Natural killer cell (primary cell): Measurements from ENCODE around the gene ONECUT1. TPM values are rescaled to one million over a fixed set of nuclear protein-coding genes. Genes with fewer than 3 reads are reported as not detected.

Experiments
- ATAC-seq, 3 donors: fragments of 150-1000 bp in 2 of 3; fragments of 200-7000 bp in 1 of 3; cut with Tn5 transposase; 1 replicate in 1 of 3; 2 replicates in 2 of 3; pipeline ENCODE4 v1.10.0; 2021; ENCODE audit warnings: mild to moderate bottlenecking in 2 of 3, moderate library complexity in 2 of 3
- DNase-seq, 2 donors: peaks; one replicate each; pipeline versions ENCODE4 v3.0.0 to v3.0.0-alpha.2; 2013 to 2021; ENCODE audit warnings: mixed read lengths in 1 of 2
- H3K27ac ChIP-seq: one replicate; pipeline ENCODE4 v1.5.1; 2013; ENCODE audit warnings: mild to moderate bottlenecking, low read length
- H3K27me3 ChIP-seq: one replicate; pipeline ENCODE4 v1.6.1; 2013; ENCODE audit warnings: low read length; ENCODE audit not compliant: control insufficient read depth, insufficient read depth
- H3K36me3 ChIP-seq: one replicate; pipeline ENCODE4 v1.6.1; 2013; ENCODE audit warnings: low read length; ENCODE audit not compliant: control insufficient read depth, insufficient read depth
- H3K4me1 ChIP-seq: one replicate; pipeline ENCODE4 v1.6.1; 2013; ENCODE audit warnings: low read length; ENCODE audit not compliant: control insufficient read depth, insufficient read depth
- H3K4me3 ChIP-seq: one replicate; pipeline ENCODE4 v1.5.1; 2013; ENCODE audit warnings: low read length
- H3K9me3 ChIP-seq: one replicate; pipeline ENCODE4 v1.6.1; 2013; ENCODE audit warnings: low read length; ENCODE audit not compliant: control insufficient read depth, insufficient read depth
- H3K27ac Mint-ChIP-seq, 2 donors: one replicate each; pipeline ENCODE4 v1.8.0; 2022; ENCODE audit warnings: mild to moderate bottlenecking in 2 of 2, mixed read lengths in 2 of 2, moderate library complexity in 1 of 2
- H3K27me3 Mint-ChIP-seq, 2 donors: one replicate each; pipeline ENCODE4 v1.8.0; 2022; ENCODE audit warnings: low read depth in 2 of 2, mixed read lengths in 2 of 2
- H3K36me3 Mint-ChIP-seq: one replicate; pipeline ENCODE4 v1.8.0; 2022; ENCODE audit warnings: mixed read lengths
- H3K4me1 Mint-ChIP-seq, 2 donors: one replicate each; pipeline ENCODE4 v1.8.0; 2022; ENCODE audit warnings: mixed read lengths in 2 of 2
- H3K4me3 Mint-ChIP-seq: one replicate; pipeline ENCODE4 v1.8.0; 2022; ENCODE audit warnings: mild to moderate bottlenecking, moderate library complexity, mixed read lengths
- H3K9me3 Mint-ChIP-seq, 2 donors: one replicate each; pipeline ENCODE4 v1.8.0; 2022; ENCODE audit warnings: mixed read lengths in 2 of 2
- CTCF ChIP-seq: fragments of 200-600 bp; IDR thresholded peaks from one replicate; pipeline ENCODE4 v1.8.0; 2022; ENCODE audit warnings: antibody characterized with exemption
- WGBS: methylation state at CpG from one replicate; pipeline ENCODE4 v1.1.7; 2013; ENCODE audit warnings: missing lambda C conversion rate; ENCODE audit not compliant: insufficient coverage; 5-methylcytosine and 5-hydroxymethylcytosine counted together
- intact Hi-C: fragments of 100-400 bp; cut with micrococcal nuclease; formaldehyde crosslinking; loops from one replicate; pipeline ENCODE4 v1.14.2; 2022
- total RNA-seq, 4 donors: library from RNA; stranded (reverse); fragments of 120-200 nt in 1 of 4; gene quantifications; one replicate each; pipeline versions ENCODE4 v1.2.3 to v1.2.4, GENCODE V29; 2013 to 2022

Gene ONECUT1
- total RNA-seq, 3 donors from 2014 or later (not counting 1 experiment from before 2014, with no cell fraction given) = not detected

GRCh38 chr15:52727815-52728214 lies 62.3 kb downstream of the ONECUT1 start:
- H3K27ac ChIP-seq = no peak overlapping the region
- no peak for ATAC-seq
- intact Hi-C loops = no loop called here
- Mint-ChIP-seq H3K27me3 (peaks cover 5 to 17% of the 10 kb centered on the region in 2 donors), H3K9me3 (no peaks in the 10 kb centered on the region), H3K4me1 (peaks cover 6 to 8% of the 10 kb centered on the region in 2 donors), H3K27ac (no peak overlapping the region), H3K4me3 (no peak overlapping the region), H3K36me3 (no peaks in the 10 kb centered on the region)
- no peak for DNase-seq
- no peak for TF ChIP-seq CTCF
- H3K4me3 ChIP-seq = no peak overlapping the region
- H3K4me1 ChIP-seq = no peaks in the 10 kb centered on the region
- WGBS = 64% methylated on average over 3 of the region's 3 CpGs
- no peaks in the 10 kb centered on the region for H3K36me3 ChIP-seq
- no peaks in the 10 kb centered on the region for H3K27me3 ChIP-seq
- no peaks in the 10 kb centered on the region for H3K9me3 ChIP-seq

- no peak overlapping the region for H3K27ac Mint-ChIP-seq
- 86% methylated on average over 1 of the region's 2 CpGs for WGBS
- no peak for TF ChIP-seq CTCF
- no peak for DNase-seq
- Histone ChIP-seq H3K9me3 (no peaks in the 10 kb centered on the region), H3K4me3 (no peak overlapping the region), H3K27ac (no peak overlapping the region), H3K27me3 (no peaks in the 10 kb centered on the region), H3K36me3 (no peaks in the 10 kb centered on the region), H3K4me1 (no peaks in the 10 kb centered on the region)
- H3K4me3 Mint-ChIP-seq = no peak overlapping the region
- no peaks in the 10 kb centered on the region for H3K36me3 Mint-ChIP-seq
- H3K27me3 Mint-ChIP-seq = peaks cover 5 to 20% of the 10 kb centered on the region in 2 donors
- no peaks in the 10 kb centered on the region for H3K9me3 Mint-ChIP-seq
- no peak for ATAC-seq
- intact Hi-C loops = no loop called here
- H3K4me1 Mint-ChIP-seq = peaks cover 6 to 8% of the 10 kb centered on the region in 2 donors
Observed at GRCh38 chr15:52726195-52726594, 63.9 kb downstream of the ONECUT1 start.

GRCh38 chr15:52718551-52718950 lies 71.6 kb downstream of the ONECUT1 start:
- no peaks in the 10 kb centered on the region for H3K4me1 ChIP-seq
- Mint-ChIP-seq H3K9me3 (no peaks in the 10 kb centered on the region), H3K4me1 (no peaks in the 10 kb centered on the region), H3K4me3 (no peak overlapping the region), H3K27me3 (peaks cover 2 to 8% of the 10 kb centered on the region in 2 donors), H3K36me3 (no peaks in the 10 kb centered on the region), H3K27ac (no peak overlapping the region)
- H3K27me3 ChIP-seq = no peaks in the 10 kb centered on the region
- ATAC-seq = no peak
- TF ChIP-seq CTCF = no peak
- DNase-seq = no peak
- H3K4me3 ChIP-seq = no peak overlapping the region
- no peaks in the 10 kb centered on the region for H3K9me3 ChIP-seq
- H3K36me3 ChIP-seq = no peaks in the 10 kb centered on the region
- intact Hi-C loops = no loop called here
- WGBS = 100% methylated on average over 1 of the region's 2 CpGs
- no peak overlapping the region for H3K27ac ChIP-seq

- ATAC-seq = no peak
- no peaks in the 10 kb centered on the region for H3K36me3 ChIP-seq
- no peaks in the 10 kb centered on the region for H3K9me3 ChIP-seq
- Mint-ChIP-seq H3K36me3 (no peaks in the 10 kb centered on the region), H3K4me3 (no peak overlapping the region), H3K9me3 (no peaks in the 10 kb centered on the region), H3K4me1 (no peaks in the 10 kb centered on the region), H3K27ac (no peak overlapping the region), H3K27me3 (peaks cover 2 to 4% of the 10 kb centered on the region in 2 donors)
- DNase-seq = no peak
- no peak overlapping the region for H3K4me3 ChIP-seq
- no peaks in the 10 kb centered on the region for H3K27me3 ChIP-seq
- H3K27ac ChIP-seq = no peak overlapping the region
- H3K4me1 ChIP-seq = no peaks in the 10 kb centered on the region
- TF ChIP-seq CTCF = no peak
- WGBS = 90% methylated on average over 5 of the region's 6 CpGs
- intact Hi-C loops = no loop called here
Observed at GRCh38 chr15:52717924-52718323, 72.2 kb downstream of the ONECUT1 start.
